Lower leg skin (tissue), 3 donors: ENCODE results near the gene IL1B.

Experiments used
- POLR2A ChIP-seq, 2 donors: fragments of 450-650 bp; IDR thresholded peaks; one replicate each; pipeline ENCODE4 v1.6.1; 2016 to 2017; ENCODE audit warnings: antibody characterized with exemption in 2 of 2, mild to moderate bottlenecking in 1 of 2, moderate library complexity in 1 of 2
- TF ChIP-seq, protein P1 (sequence below), 3 donors: fragments of 450-650 bp; IDR thresholded peaks; one replicate each; pipeline ENCODE4 v1.5.1; 2016; ENCODE audit warnings: antibody characterized with exemption in 3 of 3, mild to moderate bottlenecking in 3 of 3, moderate library complexity in 2 of 3

DNA sequence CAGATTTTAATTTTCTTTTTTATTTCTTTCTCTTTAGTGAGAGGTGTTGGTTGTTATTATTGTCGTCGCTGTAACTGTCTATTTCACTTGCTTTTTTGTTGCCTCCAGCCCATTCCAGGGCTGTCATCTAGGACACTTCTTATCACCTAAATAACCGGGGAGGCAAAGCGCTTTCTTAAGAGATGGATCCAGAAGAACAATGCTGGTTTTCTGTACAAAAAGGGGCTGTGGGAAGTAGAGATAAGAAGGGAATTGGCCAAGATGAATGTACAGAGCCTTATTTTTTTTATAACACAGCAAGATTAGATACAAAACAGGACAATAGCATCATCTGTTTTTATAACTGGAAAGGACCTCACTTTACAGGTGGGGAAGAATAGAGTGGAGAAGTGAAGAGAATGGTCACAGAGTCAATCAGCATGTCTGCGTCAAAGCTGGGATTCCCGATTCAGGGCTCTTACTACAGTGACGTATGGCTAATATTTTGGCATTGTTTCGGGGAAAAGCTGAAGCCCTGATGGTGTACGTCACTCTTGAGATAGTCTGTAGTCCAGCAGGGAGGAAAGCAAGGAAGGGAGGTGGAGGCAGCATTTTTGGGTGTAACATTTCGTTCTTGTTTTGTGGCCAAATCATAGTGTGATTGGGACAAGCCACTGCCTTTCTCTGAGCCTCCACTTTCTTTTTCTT is 23.2 kb downstream of the IL1B start:
- TF ChIP-seq, protein P1, sequence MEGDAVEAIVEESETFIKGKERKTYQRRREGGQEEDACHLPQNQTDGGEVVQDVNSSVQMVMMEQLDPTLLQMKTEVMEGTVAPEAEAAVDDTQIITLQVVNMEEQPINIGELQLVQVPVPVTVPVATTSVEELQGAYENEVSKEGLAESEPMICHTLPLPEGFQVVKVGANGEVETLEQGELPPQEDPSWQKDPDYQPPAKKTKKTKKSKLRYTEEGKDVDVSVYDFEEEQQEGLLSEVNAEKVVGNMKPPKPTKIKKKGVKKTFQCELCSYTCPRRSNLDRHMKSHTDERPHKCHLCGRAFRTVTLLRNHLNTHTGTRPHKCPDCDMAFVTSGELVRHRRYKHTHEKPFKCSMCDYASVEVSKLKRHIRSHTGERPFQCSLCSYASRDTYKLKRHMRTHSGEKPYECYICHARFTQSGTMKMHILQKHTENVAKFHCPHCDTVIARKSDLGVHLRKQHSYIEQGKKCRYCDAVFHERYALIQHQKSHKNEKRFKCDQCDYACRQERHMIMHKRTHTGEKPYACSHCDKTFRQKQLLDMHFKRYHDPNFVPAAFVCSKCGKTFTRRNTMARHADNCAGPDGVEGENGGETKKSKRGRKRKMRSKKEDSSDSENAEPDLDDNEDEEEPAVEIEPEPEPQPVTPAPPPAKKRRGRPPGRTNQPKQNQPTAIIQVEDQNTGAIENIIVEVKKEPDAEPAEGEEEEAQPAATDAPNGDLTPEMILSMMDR (IDR thresholded peaks at IDR 0.05), result no peak
- no peak for TF ChIP-seq POLR2A (IDR thresholded peaks at IDR 0.05)
